GM18517 (cell line): ENCODE data around the gene SPOCD1.

Experiments
- ATAC-seq: cut with Tn5 transposase; IDR thresholded peaks from one replicate; pipeline ENCODE4 v1.9.1; 2021; ENCODE audit warnings: mild to moderate bottlenecking, moderate library complexity; ENCODE audit not compliant: unreplicated experiment

Gene SPOCD1

DNA sequence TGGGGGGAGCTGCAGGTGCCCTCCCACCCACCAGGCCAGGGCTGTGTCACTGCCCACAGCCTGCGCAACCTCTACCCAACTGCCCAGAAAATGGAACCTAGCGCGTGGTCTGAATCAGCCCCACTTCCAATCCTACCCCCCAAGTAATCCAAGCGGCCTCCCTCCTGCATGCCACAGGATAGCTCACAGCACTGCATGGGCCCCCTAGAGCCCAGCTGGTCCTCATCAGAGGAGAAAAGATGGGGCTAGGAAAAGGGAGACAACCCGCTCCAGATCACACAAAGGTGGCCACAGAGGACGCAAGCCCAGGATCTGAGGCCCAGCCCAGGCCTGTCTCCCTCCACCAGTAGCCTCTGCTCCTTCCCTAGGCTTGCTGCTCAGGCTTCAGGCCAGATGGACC lies 57.8 kb downstream of the SPOCD1 start:
- ATAC-seq = no peak

DNA sequence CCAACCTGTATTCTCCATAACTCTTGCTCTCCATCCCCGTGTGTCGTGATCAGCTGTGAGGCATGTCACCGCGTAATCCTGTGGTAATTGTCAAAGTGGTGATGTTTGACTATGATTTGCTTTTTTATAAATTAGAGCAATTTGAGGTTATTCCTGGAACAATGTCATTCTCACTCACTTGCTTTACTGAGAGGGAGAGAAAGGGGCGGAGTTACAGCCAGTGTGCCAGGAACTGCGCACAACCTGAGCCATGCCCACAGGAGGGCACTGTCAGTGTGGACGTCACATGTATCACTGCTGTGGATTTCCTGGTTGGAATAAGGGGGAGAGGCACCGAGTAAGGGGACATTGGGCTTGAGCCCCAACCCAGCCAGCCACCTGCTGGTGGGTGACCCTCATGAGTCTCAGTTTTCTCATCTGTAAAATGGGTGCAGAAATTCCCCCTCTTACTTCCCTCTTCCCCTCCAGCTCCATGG lies 58.6 kb downstream of the SPOCD1 start:
- ATAC-seq = no peak

DNA sequence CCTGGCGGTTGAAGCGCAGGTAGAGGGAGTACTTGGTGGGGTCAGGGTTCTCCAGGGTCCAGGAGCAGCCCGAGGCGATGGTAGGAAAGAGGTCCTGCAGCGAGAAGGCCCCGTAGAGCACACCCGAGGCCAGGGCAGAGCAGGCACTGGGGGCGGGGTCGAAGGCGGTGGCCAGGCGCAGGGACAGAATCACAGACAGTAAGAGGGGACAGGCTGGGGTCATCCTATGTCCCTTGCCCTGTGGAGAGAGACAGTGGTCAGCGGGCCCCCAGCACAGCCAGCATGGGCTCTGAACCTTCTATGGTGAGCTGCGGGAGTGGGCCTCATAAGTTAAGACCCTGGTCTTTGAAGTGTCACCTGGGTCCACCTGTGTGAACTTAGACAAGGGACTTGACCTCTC lies 59.2 kb downstream of the SPOCD1 start:
- ATAC-seq = no peak

DNA sequence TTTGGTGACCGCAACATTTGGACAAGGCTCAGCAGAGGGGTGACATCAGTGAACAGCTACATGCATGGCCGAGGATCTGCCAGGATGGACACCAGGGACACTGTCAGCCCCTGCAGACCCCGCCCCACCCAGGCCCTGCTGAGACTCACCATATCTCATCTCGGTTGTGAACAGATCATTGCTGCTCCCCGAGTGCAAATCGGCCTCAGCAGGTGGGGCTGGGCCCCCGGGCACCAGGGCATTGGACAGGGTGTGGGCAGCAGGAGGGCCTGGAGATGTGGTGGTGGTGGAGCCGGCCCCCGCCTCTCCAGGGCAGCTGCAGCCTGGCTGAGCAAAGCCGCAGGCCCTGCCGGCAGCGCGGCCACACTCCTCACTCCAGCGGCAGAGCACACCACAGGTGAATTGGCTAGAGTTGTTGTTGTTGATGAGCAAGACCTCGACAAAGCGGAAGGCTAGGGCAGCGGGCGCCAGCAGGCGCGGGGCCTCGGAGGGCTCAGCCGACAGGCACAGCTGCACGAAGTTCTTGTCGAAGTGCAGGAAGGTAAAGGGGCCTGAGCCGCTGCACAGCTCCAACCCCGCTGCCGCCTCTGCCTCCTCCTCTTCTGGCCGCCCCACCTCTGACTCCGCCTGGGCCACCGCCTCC lies 59.9 kb downstream of the SPOCD1 start:
- no peak for ATAC-seq

DNA sequence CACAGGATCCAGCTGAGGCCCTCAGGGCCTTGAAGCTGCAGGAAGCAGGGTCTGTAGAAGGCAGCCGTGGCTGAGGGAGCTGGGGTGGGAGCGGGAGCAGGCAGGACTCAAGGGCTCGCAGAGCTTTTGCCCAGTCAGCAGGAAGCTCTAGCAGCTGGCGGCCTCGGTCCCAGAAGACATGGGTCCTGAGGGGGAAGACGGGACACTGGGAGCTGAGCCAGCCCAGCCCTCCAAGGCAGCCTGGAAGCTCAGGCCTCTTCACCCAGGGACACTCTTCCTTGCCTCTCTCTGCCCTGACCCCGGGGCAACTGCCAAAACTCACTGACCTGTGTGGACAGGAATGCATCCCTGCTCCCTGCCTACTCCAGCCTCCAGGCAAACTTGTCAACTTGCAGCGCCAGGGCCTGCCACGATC lies 60.6 kb downstream of the SPOCD1 start:
- no peak for ATAC-seq

DNA sequence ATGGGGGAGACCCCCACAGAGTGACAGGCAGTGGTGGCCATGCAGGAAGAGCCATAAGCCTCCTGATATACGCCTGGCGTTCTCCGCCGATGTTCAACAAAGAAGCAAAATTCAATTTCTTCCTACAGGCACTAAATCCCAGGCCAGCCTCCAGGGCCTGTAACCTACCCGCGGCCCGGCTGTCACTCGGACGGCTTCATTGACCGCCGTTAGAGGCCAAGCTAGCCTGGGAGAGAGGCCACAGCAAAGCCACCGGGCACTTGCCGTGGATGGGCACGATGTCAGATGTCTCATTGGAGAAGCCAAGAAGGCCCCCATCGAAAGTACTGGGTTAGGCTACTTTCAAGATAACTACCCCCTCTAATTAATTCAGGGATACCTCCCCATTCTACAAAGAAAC lies 61.4 kb downstream of the SPOCD1 start:
- no peak for ATAC-seq

DNA sequence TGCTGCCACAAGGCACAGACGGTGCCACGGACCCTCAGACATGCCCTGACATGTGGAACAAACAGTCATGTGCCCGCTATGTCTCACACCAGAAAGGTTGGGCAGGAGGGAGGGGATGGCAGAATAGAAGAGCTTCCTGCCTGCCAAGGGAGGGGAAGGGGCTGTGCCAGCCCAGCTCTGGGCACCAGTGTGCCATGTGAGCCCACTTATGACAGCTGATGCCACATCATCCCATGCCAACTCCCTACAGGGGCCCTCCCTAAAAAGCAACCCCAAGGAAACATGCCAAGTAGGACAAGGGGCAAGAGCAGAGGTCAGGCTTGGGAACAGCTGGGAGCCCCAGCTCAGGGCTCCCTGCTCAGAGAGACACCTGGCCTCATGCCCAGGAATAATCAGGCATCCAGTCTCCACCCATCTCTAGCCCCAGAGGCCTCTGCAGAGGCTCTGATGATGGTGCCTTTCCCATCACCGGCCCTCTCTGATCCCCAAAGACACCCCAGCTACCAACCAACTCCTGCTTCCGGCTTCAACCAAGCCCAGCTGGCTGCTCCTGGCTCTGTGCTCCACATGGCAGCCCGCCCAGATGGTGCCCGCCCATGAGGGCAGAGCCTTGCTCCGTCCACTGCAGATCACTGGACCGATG lies 62.0 kb downstream of the SPOCD1 start:
- ATAC-seq = no peak

DNA sequence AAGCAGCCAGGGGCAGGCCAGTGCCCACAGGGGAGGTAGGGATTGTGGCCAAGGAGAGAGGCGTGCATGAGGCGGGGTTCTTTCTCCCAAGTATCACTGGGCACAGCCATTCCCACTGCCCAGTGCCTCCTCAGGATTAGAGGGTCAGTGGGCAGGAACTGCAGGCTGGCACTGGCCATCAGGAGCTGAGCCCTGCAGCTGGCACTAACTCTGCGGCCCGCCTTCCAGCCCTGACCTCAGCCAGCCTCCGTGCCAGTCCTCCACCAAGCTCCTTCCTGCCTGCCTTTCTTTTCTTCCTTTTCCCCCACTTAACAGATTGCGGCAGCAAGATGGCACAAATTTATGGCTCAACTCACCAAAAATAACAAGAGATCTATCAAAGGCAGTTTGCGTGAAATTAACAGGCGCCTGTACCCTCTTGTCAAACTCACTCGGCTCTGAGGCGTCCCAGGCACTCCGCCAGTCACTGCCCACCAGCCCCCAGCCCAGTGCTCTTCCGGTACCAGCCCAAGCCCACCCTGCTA lies 62.8 kb downstream of the SPOCD1 start:
- no peak for ATAC-seq

DNA sequence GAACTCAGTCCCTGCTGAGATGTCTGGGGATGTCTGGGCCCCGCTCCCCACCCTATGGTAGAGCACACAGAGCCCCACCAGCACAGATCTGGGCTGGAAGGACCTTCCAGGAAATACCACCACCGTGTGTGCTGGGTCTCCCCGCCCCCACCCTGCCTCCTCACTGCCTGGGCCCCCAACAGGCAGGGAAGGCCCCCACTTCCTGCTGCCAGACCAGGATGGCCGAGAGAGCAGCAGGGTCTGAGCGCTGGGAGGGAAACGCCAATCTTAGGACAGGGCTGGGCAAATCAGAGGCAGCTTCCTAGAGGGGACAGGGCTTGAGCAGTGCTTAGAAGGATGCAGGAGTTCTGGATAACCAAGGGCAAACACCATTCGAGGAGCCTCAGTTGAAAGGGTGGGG lies 63.6 kb downstream of the SPOCD1 start:
- ATAC-seq = no peak

DNA sequence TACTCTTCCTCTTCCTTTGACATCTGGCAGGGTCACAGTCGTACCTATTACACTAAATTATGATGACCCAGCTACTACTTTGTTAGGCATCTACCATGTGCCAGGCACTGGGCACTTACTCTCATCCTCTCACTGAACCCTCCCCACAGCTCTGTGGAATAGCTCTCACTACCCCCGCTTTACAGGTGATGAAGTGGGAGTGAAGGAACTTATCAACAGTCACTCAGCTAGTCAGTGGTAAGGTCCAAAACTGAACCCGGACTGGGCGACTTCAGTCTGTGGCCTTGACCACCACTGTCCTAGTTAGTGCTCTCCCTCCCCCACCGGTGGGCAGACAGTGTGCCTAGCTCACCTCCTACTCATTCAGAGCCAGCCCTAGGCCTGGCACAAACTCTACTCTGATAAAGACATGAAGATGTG lies 64.0 kb downstream of the SPOCD1 start:
- no peak for ATAC-seq

DNA sequence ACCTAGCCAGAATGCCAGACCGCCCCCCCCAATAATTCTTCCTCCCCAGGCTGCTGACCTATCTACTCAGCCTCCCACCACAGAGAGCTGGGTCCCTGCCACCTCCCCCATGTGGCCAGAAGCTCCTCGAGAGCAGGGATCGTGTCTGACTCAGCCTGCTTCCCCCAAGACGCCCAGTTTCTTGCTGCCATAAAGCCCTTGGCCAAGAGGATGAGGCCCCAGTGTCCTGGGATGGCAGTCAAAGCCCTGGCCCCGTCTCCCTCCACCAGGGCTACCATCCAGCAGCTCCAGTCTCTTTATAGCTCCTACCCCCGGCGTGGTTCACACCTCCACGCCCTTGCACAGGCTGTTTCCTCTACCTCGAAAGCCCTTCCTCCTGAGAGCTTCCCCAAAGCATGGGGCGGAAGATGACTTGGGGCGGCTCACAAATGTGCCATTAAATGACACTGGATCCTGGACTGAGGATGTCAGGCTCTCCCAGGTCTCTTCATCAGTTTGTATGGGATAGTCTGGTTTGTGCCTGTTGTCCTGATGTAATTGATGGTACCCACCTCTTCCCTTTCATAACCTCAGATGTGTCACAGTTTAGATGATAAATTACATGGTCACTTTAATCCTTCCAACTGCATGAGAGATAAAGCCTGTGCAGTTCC lies 64.8 kb downstream of the SPOCD1 start:
- no peak for ATAC-seq

DNA sequence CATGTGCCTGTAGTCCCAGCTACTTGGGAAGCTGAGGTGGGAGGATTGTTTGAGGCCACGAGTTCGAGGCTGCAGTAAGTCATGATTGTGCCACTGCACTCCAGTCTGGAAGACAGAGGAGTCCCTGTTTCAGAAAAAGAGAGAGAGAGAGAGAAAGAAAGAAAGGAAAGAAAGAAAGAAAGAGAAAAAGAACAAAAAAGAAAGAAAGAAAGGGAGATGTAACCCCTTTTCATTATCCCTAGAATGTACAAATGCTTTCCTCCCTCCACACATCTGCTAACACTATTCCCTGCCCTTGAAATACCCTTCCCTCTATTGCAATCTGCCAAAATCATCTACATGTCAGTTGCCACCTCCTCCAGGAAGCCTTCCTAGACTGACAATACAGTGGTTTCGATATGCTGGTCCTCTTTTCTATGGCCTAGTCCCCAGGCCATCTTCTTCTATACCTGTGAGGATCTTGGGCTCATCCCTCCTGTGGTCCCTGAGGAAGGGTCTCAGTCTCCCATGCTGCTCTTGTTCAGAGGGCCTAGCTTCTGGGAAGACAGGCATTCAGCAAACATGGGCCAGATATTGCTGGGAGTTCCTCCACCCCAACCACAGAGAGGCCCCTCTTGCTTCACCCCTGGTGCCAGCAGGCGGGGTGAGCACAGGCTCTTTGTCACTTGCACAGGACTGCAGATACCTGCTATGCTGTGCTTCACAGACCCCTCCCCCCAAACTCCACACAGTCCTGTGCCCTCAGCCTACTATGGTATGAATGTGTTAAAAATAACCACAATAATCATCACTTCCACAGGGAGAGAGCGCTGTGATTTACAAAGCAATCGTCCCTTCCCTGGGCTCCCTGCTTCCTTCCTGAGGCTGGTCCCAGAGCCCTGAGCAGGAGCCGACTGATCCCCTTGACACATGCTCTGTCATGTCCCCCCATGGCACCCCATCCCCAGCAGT lies 65.8 kb downstream of the SPOCD1 start:
- no peak for ATAC-seq

DNA sequence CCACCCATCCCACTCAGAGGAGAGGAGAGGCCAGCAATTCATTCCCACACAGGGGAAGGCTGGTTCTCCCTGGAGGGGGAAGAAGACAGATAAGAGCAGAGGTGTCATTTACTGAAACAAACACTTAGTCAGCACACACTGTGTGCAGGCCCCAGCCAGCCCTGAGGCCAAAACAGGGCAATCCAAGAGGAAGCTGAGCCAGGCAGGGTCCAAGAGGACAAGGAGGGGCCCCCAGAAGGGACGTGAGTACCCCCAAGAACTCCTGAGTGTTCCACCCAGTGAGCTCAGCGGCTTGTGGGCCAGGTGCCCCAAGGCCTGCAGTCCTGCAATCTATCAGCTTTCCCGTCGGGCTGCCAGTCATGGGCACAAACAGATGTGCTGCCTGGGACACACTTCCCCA lies 67.5 kb downstream of the SPOCD1 start:
- ATAC-seq = no peak

DNA sequence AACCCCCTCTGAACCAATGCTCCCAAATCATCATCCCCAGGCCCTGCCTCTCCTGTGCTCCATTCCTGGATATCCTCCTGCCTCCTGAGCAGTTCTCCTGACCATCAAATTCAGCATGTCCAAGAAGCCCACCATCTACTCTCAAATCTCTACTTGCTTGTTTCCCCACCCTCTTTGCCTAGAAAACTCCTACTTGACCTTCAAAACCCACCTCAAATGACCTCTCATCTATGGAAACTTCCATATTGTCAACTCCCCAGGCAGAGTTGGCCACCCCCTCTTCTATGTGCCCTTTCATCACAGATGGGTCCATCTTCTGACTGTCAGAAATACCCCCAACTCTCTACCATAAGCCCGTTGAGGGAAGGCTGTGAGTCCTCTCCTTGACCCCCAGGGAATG lies 68.5 kb downstream of the SPOCD1 start:
- ATAC-seq = no peak

DNA sequence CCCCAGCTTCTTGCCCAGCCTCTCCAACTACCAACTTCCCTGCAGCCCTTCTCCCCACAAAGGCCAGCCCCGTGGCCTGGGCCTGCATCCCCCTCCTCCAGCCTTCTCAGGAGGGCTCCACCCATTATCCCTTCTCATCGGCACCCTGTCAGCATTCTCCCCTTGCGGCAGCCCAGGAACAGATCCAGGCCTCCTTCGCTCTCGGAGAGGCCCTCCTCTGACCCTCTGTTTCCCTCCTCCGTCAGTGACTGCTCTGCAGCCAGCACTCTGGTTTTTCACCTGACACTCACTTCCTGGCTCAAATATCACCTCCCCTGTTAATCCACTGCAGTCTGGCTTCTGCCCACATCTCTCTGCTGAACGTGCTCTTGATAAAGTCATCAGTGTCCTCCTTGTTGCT lies 69.1 kb downstream of the SPOCD1 start:
- ATAC-seq = no peak

DNA sequence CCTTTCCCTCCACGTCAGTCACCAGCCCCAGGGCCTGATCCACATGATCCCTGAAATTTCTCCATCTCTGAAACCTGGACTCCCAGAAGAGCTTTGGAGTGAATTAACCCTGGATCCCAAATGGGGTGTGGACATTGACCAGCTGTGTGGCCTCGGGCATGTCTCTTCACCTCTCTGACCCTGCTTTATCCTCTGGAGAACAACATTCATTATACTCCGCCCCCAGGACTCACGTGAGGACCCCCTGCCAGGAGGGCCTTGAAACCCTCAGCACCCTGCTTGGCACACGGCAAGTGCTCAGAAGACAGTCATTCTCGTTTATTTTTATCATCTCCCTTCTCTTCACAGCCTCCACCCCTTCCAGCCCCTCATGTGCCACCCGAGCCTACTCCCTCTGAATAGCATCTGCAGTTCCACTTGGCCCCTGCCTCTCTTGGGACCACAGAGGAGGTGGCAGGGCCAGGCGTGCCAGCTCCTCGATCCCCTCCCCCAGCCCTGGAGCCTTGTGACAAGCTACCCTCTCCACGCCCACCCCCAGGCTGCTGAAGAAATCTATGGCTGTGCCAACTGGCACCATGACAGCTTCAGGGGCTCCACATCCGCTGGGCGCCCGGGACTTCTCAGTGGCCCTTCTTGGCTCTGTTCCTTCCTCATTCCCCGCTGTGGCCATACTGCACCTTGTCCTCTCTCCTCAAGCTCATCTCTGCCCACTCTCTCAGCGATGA lies 69.7 kb downstream of the SPOCD1 start:
- no peak for ATAC-seq

DNA sequence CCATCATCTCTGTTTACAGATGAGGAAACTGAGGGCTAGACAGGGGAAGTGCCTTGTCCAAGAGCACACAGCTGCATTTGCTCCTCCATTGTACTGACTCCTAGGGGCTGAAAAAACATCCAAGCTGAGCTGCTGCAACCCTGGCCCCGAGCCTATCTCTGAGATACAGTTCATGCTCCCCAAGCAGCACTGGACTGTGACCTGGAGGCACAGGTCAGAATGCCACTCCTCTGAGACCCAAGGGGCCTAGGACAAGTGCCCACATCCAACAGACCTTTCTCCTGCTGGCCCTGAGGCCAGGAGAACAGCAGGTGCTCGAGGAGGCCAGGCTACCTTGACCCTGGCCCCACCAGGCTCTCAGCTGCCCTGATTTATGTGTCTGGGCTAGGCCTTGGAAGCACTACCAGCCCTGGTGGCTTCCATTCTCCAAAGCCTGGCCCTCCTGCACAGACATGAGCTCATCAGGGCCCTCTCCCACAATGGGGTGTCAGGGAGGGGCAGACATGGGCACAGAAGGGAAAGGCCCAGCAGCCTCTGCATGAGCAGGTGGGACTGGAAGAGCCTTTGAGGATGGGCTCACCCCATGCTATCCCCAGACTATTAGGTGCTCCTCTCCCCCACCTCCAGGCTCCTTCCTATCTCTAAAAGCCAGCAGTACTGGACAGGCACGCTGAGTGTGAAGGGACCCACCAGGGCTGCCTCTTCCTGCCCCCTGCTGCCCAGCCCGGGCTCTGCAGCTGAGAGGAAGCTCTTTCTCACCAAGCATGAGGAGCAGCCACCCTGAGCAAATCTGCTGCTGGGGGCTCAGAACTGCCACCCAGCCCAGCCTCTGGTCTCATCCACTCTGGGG lies 70.5 kb downstream of the SPOCD1 start:
- ATAC-seq = no peak

DNA sequence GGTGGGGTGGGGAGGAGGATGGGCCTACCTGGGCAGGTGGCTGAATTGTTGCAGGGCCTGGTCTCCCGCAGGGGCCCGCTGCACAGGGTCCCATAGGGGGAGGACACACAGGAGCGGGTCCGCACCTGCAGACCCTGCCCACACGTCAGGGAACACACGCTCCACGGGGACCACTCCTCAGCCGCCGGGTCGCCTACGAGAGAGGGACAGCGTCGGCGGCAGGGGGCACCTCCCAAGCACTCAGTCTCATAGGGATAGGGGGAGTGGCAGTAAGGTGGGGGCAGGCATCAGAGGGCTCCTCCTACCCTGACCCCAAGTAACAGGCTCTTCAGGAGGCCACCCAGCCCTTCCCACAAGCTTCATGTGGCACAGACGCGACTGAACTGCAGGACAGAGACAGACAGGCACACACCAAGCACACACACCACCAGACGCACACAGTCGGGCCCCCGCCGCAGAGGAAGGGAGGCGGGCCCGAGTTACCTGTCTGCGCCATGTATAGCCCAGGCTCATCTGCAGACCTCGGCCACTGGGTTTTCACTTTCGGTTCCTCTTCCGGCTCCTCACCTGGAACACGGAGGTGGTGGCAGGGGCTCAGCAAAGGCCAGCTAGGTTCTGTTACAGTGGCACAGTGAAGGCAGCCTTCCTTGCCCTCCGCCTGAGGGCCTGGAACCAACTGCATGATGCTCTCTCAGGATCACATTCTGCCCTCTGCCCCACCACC lies 71.5 kb downstream of the SPOCD1 start:
- ATAC-seq = no peak
